Fibroblast of villous mesenchyme (primary cell): ENCODE results near the gene MED16. TPM values are rescaled to one million over a fixed set of nuclear protein-coding genes. Genes with fewer than 3 reads are reported as not detected.
"Not testable (repeated sequence)": the region's sequence is repeated elsewhere in the genome, so short reads cannot be mapped to it uniquely, and the experiment has no call there.

ENCODE experiments used
- DNase-seq: peaks from one replicate; pipeline ENCODE4 v3.0.0-alpha.2; 2010; ENCODE audit warnings: low read depth
- H3K4me3 ChIP-seq: 2 replicates; pipeline ENCODE4 v1.5.1; 2011; ENCODE audit warnings: low read depth, mild to moderate bottlenecking, low read length
- total RNA-seq: library from RNA; depleted of rRNA; stranded (reverse); fragments of >200 nt; gene quantifications from 2 replicates; pipeline ENCODE4 v1.2.3, GENCODE V29; 2012
- TF ChIP-seq, protein P1 (sequence below): IDR thresholded peaks from 2 replicates; pipeline ENCODE4 v1.5.1; 2012; ENCODE audit warnings: low read depth, mild to moderate bottlenecking, low read length; ENCODE audit not compliant: insufficient read depth

The MED16 gene
- total RNA-seq, 1 donor = 26.8 TPM

DNA sequence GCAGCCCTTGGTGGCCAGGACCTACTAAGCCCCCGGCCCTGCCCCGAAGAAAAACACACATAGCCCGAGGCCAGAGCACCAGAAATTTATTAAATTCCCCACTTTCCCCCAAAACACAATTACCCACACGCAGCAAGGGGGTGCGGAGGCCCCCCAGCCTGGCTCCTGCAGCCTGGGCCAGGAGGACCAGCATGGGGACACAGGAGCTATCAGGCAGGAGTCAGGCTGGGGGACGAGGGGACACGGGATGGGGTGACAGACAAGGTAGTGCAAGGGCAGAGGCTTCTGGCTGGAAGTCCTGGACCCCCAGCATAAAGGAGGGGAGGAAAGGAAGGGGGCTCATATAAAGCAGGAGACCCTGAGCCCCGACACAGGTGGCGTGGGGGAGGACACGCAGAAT is 3.4 kb upstream of the MED16 start:
- no peak overlapping the region for H3K4me3 ChIP-seq
- no peak for DNase-seq
- TF ChIP-seq, protein P1, sequence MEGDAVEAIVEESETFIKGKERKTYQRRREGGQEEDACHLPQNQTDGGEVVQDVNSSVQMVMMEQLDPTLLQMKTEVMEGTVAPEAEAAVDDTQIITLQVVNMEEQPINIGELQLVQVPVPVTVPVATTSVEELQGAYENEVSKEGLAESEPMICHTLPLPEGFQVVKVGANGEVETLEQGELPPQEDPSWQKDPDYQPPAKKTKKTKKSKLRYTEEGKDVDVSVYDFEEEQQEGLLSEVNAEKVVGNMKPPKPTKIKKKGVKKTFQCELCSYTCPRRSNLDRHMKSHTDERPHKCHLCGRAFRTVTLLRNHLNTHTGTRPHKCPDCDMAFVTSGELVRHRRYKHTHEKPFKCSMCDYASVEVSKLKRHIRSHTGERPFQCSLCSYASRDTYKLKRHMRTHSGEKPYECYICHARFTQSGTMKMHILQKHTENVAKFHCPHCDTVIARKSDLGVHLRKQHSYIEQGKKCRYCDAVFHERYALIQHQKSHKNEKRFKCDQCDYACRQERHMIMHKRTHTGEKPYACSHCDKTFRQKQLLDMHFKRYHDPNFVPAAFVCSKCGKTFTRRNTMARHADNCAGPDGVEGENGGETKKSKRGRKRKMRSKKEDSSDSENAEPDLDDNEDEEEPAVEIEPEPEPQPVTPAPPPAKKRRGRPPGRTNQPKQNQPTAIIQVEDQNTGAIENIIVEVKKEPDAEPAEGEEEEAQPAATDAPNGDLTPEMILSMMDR = no peak

DNA sequence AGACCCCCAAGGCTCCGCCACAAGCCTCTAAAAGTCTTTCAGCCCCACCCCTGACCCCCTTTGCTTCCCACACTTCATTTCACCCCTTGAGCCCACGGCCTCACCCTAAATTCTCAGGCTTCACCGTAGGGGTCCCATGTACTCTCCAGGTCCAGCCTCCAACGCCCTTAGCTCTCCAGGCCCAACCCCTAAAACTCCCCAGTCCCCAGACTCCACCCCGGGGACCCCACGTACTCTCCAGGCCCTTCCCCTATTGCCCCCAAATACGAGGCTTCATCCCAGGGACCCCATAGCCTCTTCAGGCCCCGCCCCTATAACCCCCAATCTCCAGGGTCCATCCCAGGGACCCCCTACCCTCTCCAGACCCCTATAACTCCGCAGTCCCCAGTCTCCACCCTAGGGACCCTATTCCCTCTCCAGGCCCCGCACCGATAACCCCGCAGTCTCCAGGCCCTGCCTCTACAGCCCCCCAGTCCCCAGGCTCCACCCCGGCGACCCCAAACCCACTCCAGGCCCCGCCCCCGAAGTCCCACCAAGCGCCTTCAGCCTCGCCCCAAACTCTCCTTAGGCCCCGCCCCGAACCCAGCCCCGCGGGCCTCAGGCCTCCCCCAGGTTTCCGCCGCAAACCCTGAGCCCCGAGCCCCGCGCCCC is 619 bp downstream of the MED16 start:
- no peak for DNase-seq
- TF ChIP-seq, protein P1 = no peak
- H3K4me3 ChIP-seq = peak overlapping the region; percentile 83

DNA sequence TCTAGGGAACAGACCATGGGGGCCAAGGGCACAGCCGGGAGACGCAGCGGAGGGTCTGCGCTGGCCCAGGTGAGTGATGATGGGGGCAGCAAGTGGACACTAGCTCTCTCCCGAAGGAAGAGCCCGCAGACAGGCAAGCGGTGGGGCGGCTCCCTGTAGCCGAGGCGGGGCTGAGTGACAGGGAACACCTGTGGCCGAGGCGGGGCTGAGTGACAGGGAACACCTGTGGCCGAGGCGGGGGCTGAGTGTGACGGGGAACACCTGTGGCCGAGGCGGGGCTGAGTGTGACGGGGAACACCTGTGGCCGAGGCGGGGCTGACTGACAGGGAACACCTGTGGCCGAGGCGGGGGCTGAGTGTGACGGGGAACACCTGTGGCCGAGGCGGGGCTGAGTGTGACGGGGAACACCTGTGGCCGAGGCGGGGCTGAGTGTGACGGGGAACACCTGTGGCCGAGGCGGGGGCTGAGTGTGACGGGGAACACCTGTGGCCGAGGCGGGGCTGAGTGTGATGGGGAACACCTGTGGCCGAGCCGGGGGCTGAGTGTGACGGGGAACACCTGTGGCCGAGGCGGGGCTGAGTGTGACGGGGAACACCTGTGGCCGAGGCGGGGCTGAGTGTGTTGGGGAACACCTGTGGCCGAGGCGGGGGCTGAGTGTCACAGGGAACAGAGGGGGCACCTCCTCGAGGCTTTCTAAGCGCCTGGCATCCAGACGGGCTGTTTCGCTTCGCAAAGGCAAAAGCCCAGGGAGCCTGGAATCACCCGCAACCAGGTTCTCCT is 1.4 kb downstream of the MED16 start:
- not testable (repeated sequence) for DNase-seq

DNA sequence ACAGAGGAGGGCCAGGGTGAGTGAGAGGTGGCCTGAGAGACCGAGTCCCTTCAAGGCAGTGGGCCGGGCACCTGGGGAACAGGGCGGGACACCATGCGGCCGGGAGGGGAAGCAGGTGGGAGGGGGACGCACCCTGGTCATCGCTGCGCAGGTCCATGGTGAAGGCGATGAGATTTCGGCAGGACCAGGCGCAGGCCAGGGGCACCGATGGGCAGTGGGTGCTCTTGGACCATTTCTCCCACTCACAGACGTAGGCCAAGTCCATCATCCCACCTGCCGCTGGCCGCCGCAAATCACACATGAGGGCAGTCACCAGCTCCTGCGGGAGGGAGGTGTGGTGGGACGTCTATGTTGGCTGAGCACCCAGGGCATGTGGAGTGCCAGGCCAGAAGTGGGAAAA is 2.2 kb downstream of the MED16 start:
- no peak for DNase-seq
- no peak overlapping the region for H3K4me3 ChIP-seq
- TF ChIP-seq, protein P1 = no peak

More for the DNA sequence above, 1.4 kb downstream of the MED16 start:
- peak overlapping the region; percentile 83 for H3K4me3 ChIP-seq

DNA sequence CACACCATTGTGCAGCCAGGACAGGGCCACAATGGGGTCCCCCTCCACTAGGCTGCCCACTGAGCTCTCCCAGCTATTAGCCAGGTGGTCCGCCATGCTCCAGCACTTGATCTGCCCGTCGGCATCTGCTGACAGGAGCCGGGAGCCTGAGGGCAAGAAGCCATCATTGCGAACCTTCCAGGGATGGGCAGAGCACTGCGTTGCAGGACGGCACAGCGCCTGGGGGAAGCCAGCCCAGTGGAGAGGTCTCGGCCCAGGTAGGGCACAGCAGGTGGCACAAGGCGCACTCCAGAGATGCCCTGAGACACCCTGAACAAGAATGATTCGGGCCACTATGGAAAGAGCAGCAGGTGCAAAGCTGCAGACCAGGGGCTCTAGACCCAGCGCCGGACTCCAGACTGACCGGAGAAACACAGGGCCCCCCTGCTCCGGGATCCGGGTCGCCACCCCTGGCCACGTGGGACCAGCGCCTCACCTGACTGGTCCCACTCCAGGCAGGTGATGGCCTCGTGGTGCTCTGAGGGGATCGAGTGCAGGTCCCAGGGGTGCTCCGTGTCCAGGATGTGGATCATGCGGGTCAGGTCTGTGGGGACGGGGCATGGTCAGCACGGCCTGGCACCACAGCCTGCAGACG is 3.2 kb downstream of the MED16 start:
- TF ChIP-seq, protein P1 = no peak
- no peak for DNase-seq

DNA sequence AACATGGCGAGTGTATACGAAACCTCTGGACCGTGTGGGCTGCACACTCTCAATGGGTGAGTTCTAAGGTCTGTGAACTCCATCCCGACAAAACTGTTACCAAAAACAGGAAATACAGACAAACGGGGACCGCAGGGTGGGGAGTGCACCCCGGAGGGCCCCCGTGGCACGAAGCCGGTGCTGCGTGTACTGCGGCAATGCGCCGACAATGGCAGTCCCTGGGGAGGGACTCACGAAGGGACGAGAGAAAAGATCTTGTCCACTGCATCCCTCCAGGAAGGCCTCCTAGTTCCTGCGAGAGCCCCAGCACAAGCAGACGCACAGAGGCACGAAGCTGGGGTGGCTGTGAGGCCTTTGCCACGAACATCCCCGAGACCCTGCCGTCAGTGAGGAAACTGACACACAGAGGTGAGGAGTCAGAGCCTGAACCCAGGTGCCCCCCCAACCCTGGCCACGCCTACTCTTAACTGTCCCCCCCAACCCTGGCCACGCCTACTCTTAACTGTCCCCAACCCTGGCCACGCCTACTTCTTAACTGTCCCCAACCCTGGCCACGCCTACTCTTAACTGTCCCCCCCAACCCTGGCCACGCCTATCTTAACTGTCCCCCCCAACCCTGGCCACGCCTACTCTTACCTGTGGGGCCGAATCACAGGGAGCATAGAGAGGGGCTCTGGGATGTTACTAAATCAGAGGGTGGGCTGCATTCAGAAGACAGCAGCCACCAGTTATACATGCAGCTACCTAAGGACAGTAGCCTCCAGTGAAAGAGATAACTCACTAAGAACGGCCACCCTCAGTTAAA is 4.2 kb downstream of the MED16 start:
- H3K4me3 ChIP-seq = no peak overlapping the region
- TF ChIP-seq, protein P1 = no peak
- DNase-seq = no peak

More for the DNA sequence above, 3.2 kb downstream of the MED16 start:
- no peak overlapping the region for H3K4me3 ChIP-seq
